Thyroid gland (tissue), 4 donors: ENCODE results near the gene RETN.

Source experiments
- CTCF ChIP-seq, 6 experiments: fragments of 200-600 bp in 3 of 6; fragments of 450-650 bp in 3 of 6; sonication (generic) in 3 of 6; IDR thresholded peaks; one replicate each; pipeline ENCODE4 v1.5.1; 2016 to 2019; ENCODE audit warnings: antibody characterized with exemption in 6 of 6, mild to moderate bottlenecking in 2 of 6, inconsistent platforms in 1 of 6, moderate library complexity in 1 of 6
- POLR2A ChIP-seq, 2 donors: fragments of 450-650 bp; IDR thresholded peaks; one replicate each; pipeline ENCODE4 v1.6.1; 2017; ENCODE audit warnings: antibody characterized with exemption in 2 of 2, mild to moderate bottlenecking in 2 of 2, moderate library complexity in 1 of 2

- TF ChIP-seq CTCF (IDR thresholded peaks at IDR 0.05) (no peak), POLR2A (IDR thresholded peaks at IDR 0.05) (no peak)
Observed at GRCh38 chr19:7710616-7711015, 41.8 kb downstream of the RETN start.
